Vagina (tissue), 2 donors: ENCODE data around the gene HEBP2. TPM values are rescaled to one million over a fixed set of nuclear protein-coding genes. Genes with fewer than 3 reads are reported as not detected.
A peak's percentile ranks its signal among the peaks of the same experiment; 100 is the strongest.

Experiments used
- DNase-seq, 2 donors: peaks; one replicate each; pipeline ENCODE4 v3.0.0-alpha.2; 2017; ENCODE audit errors: extremely low spot score in 2 of 2
- H3K27ac ChIP-seq: fragments of 200-600 bp; sonication (generic); one replicate; pipeline ENCODE4 v1.5.1; 2019
- H3K27me3 ChIP-seq: fragments of 200-600 bp; sonication (generic); one replicate; pipeline ENCODE4 v1.5.1; 2019
- H3K36me3 ChIP-seq, 2 donors: fragments of 200-600 bp; sonication (generic); one replicate each; pipeline ENCODE4 v1.5.1; 2017 to 2019
- H3K4me1 ChIP-seq: fragments of 200-600 bp; sonication (generic); one replicate; pipeline ENCODE4 v1.5.1; 2019
- H3K4me3 ChIP-seq, 2 donors: fragments of 200-600 bp; sonication (generic); 1 replicate in 1 of 2; 2 replicates in 1 of 2; pipeline ENCODE4 v1.5.1; 2016 to 2019
- H3K9me3 ChIP-seq: fragments of 200-600 bp; sonication (generic); one replicate; pipeline ENCODE4 v1.5.1; 2019
- POLR2A ChIP-seq, 2 donors: fragments of 450-650 bp; IDR thresholded peaks; one replicate each; pipeline ENCODE4 v1.6.1; 2017; ENCODE audit warnings: antibody characterized with exemption in 2 of 2, mild to moderate bottlenecking in 2 of 2, moderate library complexity in 2 of 2
- POLR2AphosphoS5 ChIP-seq, 2 donors: sonication (generic); formaldehyde crosslinking; IDR thresholded peaks; one replicate each; pipeline ENCODE4 v1.9.0; 2017; ENCODE audit warnings: antibody characterized with exemption in 2 of 2, mild to moderate bottlenecking in 2 of 2, low read depth in 1 of 2; ENCODE audit not compliant: insufficient read depth in 1 of 2
- intact Hi-C: fragments of 100-400 bp; cut with DNase I; formaldehyde crosslinking; loops from one replicate; pipeline ENCODE4 v1.15.1; 2023
- total RNA-seq: library from RNA; depleted of rRNA; stranded (reverse); fragments of >200 nt; gene quantifications from one replicate; pipeline ENCODE4 v1.2.3, GENCODE V29; 2016
- TF ChIP-seq, protein P1 (sequence below), 3 experiments: fragments of 450-650 bp in 2 of 3; fragments of 200-600 bp in 1 of 3; sonication (generic) in 1 of 3; IDR thresholded peaks; one replicate each; pipeline ENCODE4 v1.5.1; 2017 to 2019; ENCODE audit warnings: antibody characterized with exemption in 3 of 3, mild to moderate bottlenecking in 2 of 3, moderate library complexity in 2 of 3

HEBP2 gene
- total RNA-seq, 1 donor from 2014 or later, result 62.4 TPM

- H3K27ac ChIP-seq, result peak overlapping the region; percentile 24
- intact Hi-C loops, result no loop called here
- DNase-seq, result no peak
- H3K27me3 ChIP-seq, result no peaks in the 10 kb centered on the region
- TF ChIP-seq POLR2A (IDR thresholded peaks at IDR 0.05), result no peak
- peak in 1 of 2 donors; percentile 50 for TF ChIP-seq POLR2AphosphoS5 (IDR thresholded peaks at IDR 0.05; ENCODE audit: insufficient read depth in 1 of 2, low read depth in 1 of 2)
- TF ChIP-seq, protein P1, sequence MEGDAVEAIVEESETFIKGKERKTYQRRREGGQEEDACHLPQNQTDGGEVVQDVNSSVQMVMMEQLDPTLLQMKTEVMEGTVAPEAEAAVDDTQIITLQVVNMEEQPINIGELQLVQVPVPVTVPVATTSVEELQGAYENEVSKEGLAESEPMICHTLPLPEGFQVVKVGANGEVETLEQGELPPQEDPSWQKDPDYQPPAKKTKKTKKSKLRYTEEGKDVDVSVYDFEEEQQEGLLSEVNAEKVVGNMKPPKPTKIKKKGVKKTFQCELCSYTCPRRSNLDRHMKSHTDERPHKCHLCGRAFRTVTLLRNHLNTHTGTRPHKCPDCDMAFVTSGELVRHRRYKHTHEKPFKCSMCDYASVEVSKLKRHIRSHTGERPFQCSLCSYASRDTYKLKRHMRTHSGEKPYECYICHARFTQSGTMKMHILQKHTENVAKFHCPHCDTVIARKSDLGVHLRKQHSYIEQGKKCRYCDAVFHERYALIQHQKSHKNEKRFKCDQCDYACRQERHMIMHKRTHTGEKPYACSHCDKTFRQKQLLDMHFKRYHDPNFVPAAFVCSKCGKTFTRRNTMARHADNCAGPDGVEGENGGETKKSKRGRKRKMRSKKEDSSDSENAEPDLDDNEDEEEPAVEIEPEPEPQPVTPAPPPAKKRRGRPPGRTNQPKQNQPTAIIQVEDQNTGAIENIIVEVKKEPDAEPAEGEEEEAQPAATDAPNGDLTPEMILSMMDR (IDR thresholded peaks at IDR 0.05), result no peak
- no peaks in the 10 kb centered on the region for H3K9me3 ChIP-seq
- peaks cover 40% of the 10 kb centered on the region for H3K4me1 ChIP-seq
- no peak overlapping the region for H3K4me3 ChIP-seq
- peaks cover 0 to 62% of the 10 kb centered on the region in 2 donors for H3K36me3 ChIP-seq
These were observed 6.2 kb downstream of the HEBP2 start for GRCh38 chr6:138410048-138410735.

DNA sequence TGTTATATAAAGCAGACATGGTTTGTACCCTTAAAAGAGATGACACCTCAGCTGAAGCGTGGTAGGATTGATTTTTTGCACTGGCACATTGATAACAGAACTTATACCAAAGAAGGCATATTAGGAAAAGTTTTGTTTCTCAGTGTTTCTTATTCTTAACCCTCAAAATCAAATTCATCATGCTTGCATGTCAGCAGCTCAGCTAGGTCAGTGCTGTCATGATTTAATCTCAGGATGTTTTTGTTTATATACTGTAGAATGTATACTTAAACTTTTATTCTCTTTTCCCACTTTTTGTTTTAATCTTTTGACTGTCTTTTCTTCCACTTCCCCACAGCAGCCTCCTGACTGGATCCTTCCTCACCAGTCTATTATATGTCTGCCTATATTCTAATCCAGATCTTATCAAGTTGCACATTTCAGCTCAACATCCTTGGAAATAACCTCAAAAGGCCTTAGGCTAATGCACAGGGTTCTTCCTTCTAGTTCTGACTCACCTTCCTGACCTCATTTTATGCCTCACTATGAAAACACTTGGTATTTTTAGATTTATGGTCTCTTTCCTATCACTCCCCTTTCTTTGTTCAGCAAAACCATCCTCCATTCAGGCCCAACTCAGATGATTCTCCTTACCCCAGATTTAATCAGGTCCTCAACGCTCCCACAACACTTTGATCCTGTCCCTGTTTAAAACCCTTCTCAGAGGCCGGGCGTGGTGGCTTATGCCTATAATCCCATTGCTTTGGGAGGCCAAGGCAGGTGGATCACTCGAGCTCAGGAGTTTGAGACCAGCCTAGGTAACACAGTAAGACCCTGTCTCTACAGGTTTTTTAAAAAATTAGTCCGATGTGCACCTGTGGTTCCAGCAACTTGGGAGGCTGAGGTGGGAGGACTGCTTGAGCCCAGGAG, 7.2 kb downstream of the HEBP2 start:
- no peak for DNase-seq
- H3K4me3 ChIP-seq, result no peak overlapping the region
- peaks cover 29% of the 10 kb centered on the region for H3K4me1 ChIP-seq
- TF ChIP-seq, protein P1 (IDR thresholded peaks at IDR 0.05), result no peak
- TF ChIP-seq POLR2A (IDR thresholded peaks at IDR 0.05) (no peak), POLR2AphosphoS5 (IDR thresholded peaks at IDR 0.05; ENCODE audit: insufficient read depth in 1 of 2, low read depth in 1 of 2) (peak in 1 of 2 donors; percentile 27)
- no peaks in the 10 kb centered on the region for H3K27me3 ChIP-seq
- intact Hi-C loops, result no loop called here
- peak overlapping the region; percentile 17 for H3K27ac ChIP-seq
- H3K36me3 ChIP-seq, result peaks cover 0 to 61% of the 10 kb centered on the region in 2 donors
- H3K9me3 ChIP-seq, result no peaks in the 10 kb centered on the region

GRCh38 chr6:138415125-138415524, 11.1 kb downstream of the HEBP2 start:
- TF ChIP-seq POLR2AphosphoS5 (IDR thresholded peaks at IDR 0.05; ENCODE audit: insufficient read depth in 1 of 2, low read depth in 1 of 2) (no peak), POLR2A (IDR thresholded peaks at IDR 0.05) (no peak)
- TF ChIP-seq, protein P1 (IDR thresholded peaks at IDR 0.05), result no peak
- intact Hi-C loops, result no loop called here
- Histone ChIP-seq H3K36me3 (peaks cover 0 to 31% of the 10 kb centered on the region in 2 donors), H3K9me3 (no peaks in the 10 kb centered on the region), H3K4me3 (no peak overlapping the region), H3K27me3 (no peaks in the 10 kb centered on the region), H3K4me1 (peaks cover 12% of the 10 kb centered on the region), H3K27ac (no peak overlapping the region)
- DNase-seq, result no peak

DNA sequence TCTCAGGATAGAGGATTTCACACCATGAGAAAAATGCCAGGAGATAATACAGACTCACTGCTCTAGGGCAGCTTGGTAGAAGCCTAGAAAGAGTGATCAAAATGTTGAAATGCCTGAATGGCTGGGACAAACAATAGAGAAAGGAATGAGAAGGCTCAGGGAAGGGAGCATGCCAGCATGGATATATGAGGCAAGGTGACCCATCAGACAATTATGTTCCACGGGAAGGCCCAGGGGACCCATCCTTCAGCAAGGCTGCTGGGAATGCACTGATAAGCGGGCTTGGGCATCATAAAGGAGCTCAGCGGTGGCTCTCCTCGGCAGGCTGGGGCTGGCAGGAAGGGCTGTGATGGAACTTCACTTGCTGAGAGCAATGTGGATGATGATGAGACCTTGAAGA, 12.2 kb downstream of the HEBP2 start:
- intact Hi-C loops, result no loop called here
- Histone ChIP-seq H3K4me3 (no peak overlapping the region), H3K27me3 (no peaks in the 10 kb centered on the region), H3K36me3 (peaks cover 0 to 31% of the 10 kb centered on the region in 2 donors), H3K4me1 (peaks cover 5% of the 10 kb centered on the region), H3K9me3 (no peaks in the 10 kb centered on the region), H3K27ac (no peak overlapping the region)
- no peak for DNase-seq
- TF ChIP-seq POLR2AphosphoS5 (IDR thresholded peaks at IDR 0.05; ENCODE audit: insufficient read depth in 1 of 2, low read depth in 1 of 2) (no peak), POLR2A (IDR thresholded peaks at IDR 0.05) (no peak)
- TF ChIP-seq, protein P1 (IDR thresholded peaks at IDR 0.05), result no peak
